ENCODE measurements around the gene ROM1.

- TF ChIP-seq CTCF (conservative IDR thresholded peaks at IDR 0.05; ENCODE audit: low read depth in 2 of 2) (no peak), EZH2 (IDR thresholded peaks at IDR 0.05; ENCODE audit: low read depth, unreplicated experiment) (no peak), POLR2AphosphoS5 (IDR thresholded peaks at IDR 0.05; ENCODE audit: low read depth) (no peak), ZNF331 (CRISPR knock-in tag; IDR thresholded peaks at IDR 0.05; ENCODE audit: low read depth) (no peak), EZH2phosphoT487 (IDR thresholded peaks at IDR 0.05; ENCODE audit: unreplicated experiment) (no peak), CREB1 (CRISPR knock-in tag; IDR thresholded peaks at IDR 0.05; ENCODE audit: low read depth) (no peak), STAT1 (IDR thresholded peaks at IDR 0.05; ENCODE audit: unreplicated experiment) (no peak), REST (IDR thresholded peaks at IDR 0.05; ENCODE audit: unreplicated experiment) (no peak), JUNB (IDR thresholded peaks at IDR 0.05; ENCODE audit: unreplicated experiment) (no peak), ZNF462 (CRISPR knock-in tag; IDR thresholded peaks at IDR 0.05) (no peak), ETS1 (IDR thresholded peaks at IDR 0.05) (no peak), NANOG (IDR thresholded peaks at IDR 0.05; ENCODE audit: borderline replicate concordance) (no peak)
Observed at GRCh38 chr11:62611705-62612365, 1.2 kb upstream of the ROM1 start.

Measured in GM23338 (cell line).